Thyroid gland (tissue), 4 donors: ENCODE data around the gene TSPAN1.

ENCODE experiments used
- POLR2A ChIP-seq, 2 donors: fragments of 450-650 bp; IDR thresholded peaks; one replicate each; pipeline ENCODE4 v1.6.1; 2017; ENCODE audit warnings: antibody characterized with exemption in 2 of 2, mild to moderate bottlenecking in 2 of 2, moderate library complexity in 1 of 2
- TF ChIP-seq, protein P1 (sequence below), 6 experiments: fragments of 200-600 bp in 3 of 6; fragments of 450-650 bp in 3 of 6; sonication (generic) in 3 of 6; IDR thresholded peaks; one replicate each; pipeline ENCODE4 v1.5.1; 2016 to 2019; ENCODE audit warnings: antibody characterized with exemption in 6 of 6, mild to moderate bottlenecking in 2 of 6, inconsistent platforms in 1 of 6, moderate library complexity in 1 of 6

DNA sequence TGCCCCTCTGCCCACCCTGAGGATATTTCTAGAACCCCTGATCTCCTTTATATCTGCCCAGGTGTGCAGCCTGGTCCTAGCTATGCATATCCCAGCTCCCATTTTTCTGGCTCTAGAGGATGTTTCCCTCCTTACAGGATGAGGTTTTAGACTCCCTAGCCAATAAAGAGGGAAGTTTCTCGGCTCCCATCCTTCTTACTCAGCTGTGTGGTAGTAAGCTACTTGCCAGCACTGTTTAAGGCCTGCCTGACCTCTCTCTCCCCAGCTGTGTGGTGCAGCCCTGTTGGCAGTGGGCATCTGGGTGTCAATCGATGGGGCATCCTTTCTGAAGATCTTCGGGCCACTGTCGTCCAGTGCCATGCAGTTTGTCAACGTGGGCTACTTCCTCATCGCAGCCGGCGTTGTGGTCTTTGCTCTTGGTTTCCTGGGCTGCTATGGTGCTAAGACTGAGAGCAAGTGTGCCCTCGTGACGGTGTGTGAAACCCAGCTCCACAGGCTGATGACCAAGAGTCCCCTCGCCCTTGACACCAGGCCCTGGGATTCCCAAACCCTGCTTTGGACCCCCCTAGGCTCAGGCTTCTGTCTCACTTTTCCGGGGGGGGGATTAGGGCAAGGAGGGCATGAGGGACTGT is 9.2 kb downstream of the TSPAN1 start:
- TF ChIP-seq, protein P1, sequence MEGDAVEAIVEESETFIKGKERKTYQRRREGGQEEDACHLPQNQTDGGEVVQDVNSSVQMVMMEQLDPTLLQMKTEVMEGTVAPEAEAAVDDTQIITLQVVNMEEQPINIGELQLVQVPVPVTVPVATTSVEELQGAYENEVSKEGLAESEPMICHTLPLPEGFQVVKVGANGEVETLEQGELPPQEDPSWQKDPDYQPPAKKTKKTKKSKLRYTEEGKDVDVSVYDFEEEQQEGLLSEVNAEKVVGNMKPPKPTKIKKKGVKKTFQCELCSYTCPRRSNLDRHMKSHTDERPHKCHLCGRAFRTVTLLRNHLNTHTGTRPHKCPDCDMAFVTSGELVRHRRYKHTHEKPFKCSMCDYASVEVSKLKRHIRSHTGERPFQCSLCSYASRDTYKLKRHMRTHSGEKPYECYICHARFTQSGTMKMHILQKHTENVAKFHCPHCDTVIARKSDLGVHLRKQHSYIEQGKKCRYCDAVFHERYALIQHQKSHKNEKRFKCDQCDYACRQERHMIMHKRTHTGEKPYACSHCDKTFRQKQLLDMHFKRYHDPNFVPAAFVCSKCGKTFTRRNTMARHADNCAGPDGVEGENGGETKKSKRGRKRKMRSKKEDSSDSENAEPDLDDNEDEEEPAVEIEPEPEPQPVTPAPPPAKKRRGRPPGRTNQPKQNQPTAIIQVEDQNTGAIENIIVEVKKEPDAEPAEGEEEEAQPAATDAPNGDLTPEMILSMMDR (IDR thresholded peaks at IDR 0.05): no peak
- no peak for TF ChIP-seq POLR2A (IDR thresholded peaks at IDR 0.05)
